Stimulated activated CD4-positive, alpha-beta T cell treated with anti-CD3 and anti-CD28 coated beads, Interleukin-12 subunit alpha, Interleukin-12 subunit beta, amount 100 ng/mL, for 4 hours (primary cell): ENCODE results near the gene TNRC18.
"Not testable (repeated sequence)": the region's sequence is repeated elsewhere in the genome, so short reads cannot be mapped to it uniquely, and the experiment has no call there.

Experiments used
- DNase-seq: peaks from one replicate; pipeline ENCODE4 v3.0.0-alpha.2; 2020

The TNRC18 gene

GRCh38 chr7:5345671-5346070 lies 78.0 kb downstream of the TNRC18 start:
- DNase-seq: no peak

- no peak for DNase-seq
These were observed 78.5 kb downstream of the TNRC18 start for GRCh38 chr7:5345171-5345570.

GRCh38 chr7:5344342-5344741 lies 79.3 kb downstream of the TNRC18 start:
- DNase-seq: no peak

- no peak for DNase-seq
These were observed 79.8 kb downstream of the TNRC18 start for GRCh38 chr7:5343884-5344283.

- DNase-seq: no peak
These were observed 81.0 kb downstream of the TNRC18 start for GRCh38 chr7:5342631-5343030.

- no peak for DNase-seq
These were observed 83.7 kb downstream of the TNRC18 start for GRCh38 chr7:5339955-5340354.

- DNase-seq: no peak
These were observed 86.6 kb downstream of the TNRC18 start for GRCh38 chr7:5337047-5337446.

- DNase-seq: no peak
These were observed 89.0 kb downstream of the TNRC18 start for GRCh38 chr7:5334671-5335070.

- DNase-seq: no peak
These were observed 90.3 kb downstream of the TNRC18 start for GRCh38 chr7:5333121-5334045.

- no peak for DNase-seq
These were observed 91.1 kb downstream of the TNRC18 start for GRCh38 chr7:5332579-5332978.

- DNase-seq: no peak
These were observed 93.3 kb downstream of the TNRC18 start for GRCh38 chr7:5330288-5330687.

GRCh38 chr7:5324961-5325360 lies 98.7 kb downstream of the TNRC18 start:
- no peak for DNase-seq

GRCh38 chr7:5323800-5324781 lies 99.5 kb downstream of the TNRC18 start:
- not testable (repeated sequence) for DNase-seq

- no peak for DNase-seq
These were observed 100.8 kb downstream of the TNRC18 start for GRCh38 chr7:5322621-5323410.

- DNase-seq: no peak
These were observed 102.7 kb downstream of the TNRC18 start for GRCh38 chr7:5320802-5321396.

- DNase-seq: no peak
These were observed 103.2 kb downstream of the TNRC18 start for GRCh38 chr7:5320391-5320790.

GRCh38 chr7:5318613-5319012 lies 105.0 kb downstream of the TNRC18 start:
- DNase-seq: not testable (repeated sequence)

- DNase-seq: no peak
These were observed 107.9 kb downstream of the TNRC18 start for GRCh38 chr7:5315761-5316160.

- no peak for DNase-seq
These were observed 108.8 kb downstream of the TNRC18 start for GRCh38 chr7:5314864-5315263.

- not testable (repeated sequence) for DNase-seq
These were observed 110.4 kb downstream of the TNRC18 start for GRCh38 chr7:5313076-5313885.
